B cell (primary cell): ENCODE data around the gene HNRNPAB. TPM values are rescaled to one million over a fixed set of nuclear protein-coding genes. Genes with fewer than 3 reads are reported as not detected.

ENCODE experiments used
- ATAC-seq: fragments of 200-7000 bp; cut with Tn5 transposase; one replicate; pipeline ENCODE4 v1.10.0; 2021; ENCODE audit warnings: low read depth, mild to moderate bottlenecking, moderate number of reproducible peaks, moderate library complexity
- CTCF ChIA-PET: fragments of 350-600 bp; sonication (Branson Sonifier 250); formaldehyde crosslinking; loops from one replicate; lab custom pipeline; 2021; ENCODE audit warnings: antibody characterized with exemption, inconsistent platforms; lab: Charles Lee
- POLR2A ChIA-PET: fragments of 350-600 bp; sonication (Branson Sonifier 250); formaldehyde crosslinking; loops from one replicate; lab custom pipeline; 2021; ENCODE audit warnings: antibody characterized with exemption; lab: Charles Lee
- DNase-seq: peaks from one replicate; pipeline ENCODE4 v3.0.0; 2013
- H2AFZ ChIP-seq: 2 replicates; pipeline ENCODE4 v1.6.1; 2012; ENCODE audit warnings: mild to moderate bottlenecking, low read depth, low read length; ENCODE audit not compliant: insufficient read depth, poor library complexity, severe bottlenecking
- H3K27ac ChIP-seq, 2 donors: 1 replicate in 1 of 2; 2 replicates in 1 of 2; pipeline ENCODE4 v1.5.1; 2012 to 2013; ENCODE audit warnings: low read length in 2 of 2, mild to moderate bottlenecking in 2 of 2, moderate library complexity in 1 of 2
- H3K27me3 ChIP-seq, 4 experiments: fragments of 200-600 bp in 1 of 4; sonication (generic) in 1 of 4; replicated peaks in 1 of 4; 1 replicate in 2 of 4; 2 replicates in 2 of 4; pipeline versions ENCODE4 v1.6.1 to v1.7.0; 2013 to 2016; ENCODE audit warnings: low read length in 3 of 4, mild to moderate bottlenecking in 2 of 4, mixed read lengths in 1 of 4, moderate library complexity in 1 of 4; ENCODE audit not compliant: insufficient read depth in 4 of 4, control insufficient read depth in 3 of 4; ENCODE audit errors: control extremely low read depth in 1 of 4
- H3K36me3 ChIP-seq, 2 experiments: replicated peaks in 1 of 2; 1 replicate in 1 of 2; 2 replicates in 1 of 2; pipeline versions ENCODE4 v1.6.1 to v1.7.1; 2013; ENCODE audit warnings: low read length in 1 of 2; ENCODE audit not compliant: insufficient read depth in 2 of 2, control insufficient read depth in 1 of 2; ENCODE audit errors: control extremely low read depth in 1 of 2, extremely low read depth in 1 of 2
- H3K4me1 ChIP-seq, 2 donors: fragments of 200-600 bp in 1 of 2; sonication (generic) in 1 of 2; 1 replicate in 1 of 2; 2 replicates in 1 of 2; pipeline versions ENCODE4 v1.5.1 to v1.6.1; 2013 to 2017; ENCODE audit warnings: low read length in 2 of 2; ENCODE audit not compliant: control insufficient read depth in 2 of 2, insufficient read depth in 2 of 2
- H3K4me2 ChIP-seq: replicated peaks from 2 replicates; pipeline ENCODE3; 2012; ENCODE audit warnings: mild to moderate bottlenecking, low read depth, low read length; ENCODE audit not compliant: poor library complexity, severe bottlenecking
- H3K4me3 ChIP-seq, 5 experiments: fragments of 200-600 bp in 1 of 5; sonication (generic) in 1 of 5; 1 replicate in 3 of 5; 2 replicates in 2 of 5; pipeline versions ENCODE4 v1.5.1 to v1.7.0; 2011 to 2016; ENCODE audit warnings: low read length in 4 of 5, mild to moderate bottlenecking in 4 of 5, low read depth in 2 of 5, control low read depth in 1 of 5, moderate library complexity in 1 of 5; ENCODE audit not compliant: insufficient read depth in 1 of 5; ENCODE audit errors: control extremely low read depth in 1 of 5, extremely low read depth in 1 of 5
- H3K79me2 ChIP-seq: fragments of 200-600 bp; sonication (generic); one replicate; pipeline ENCODE4 v1.6.0; 2016; ENCODE audit warnings: low read length; ENCODE audit not compliant: control insufficient read depth, insufficient read depth
- H3K9ac ChIP-seq: fragments of 200-600 bp; sonication (generic); 2 replicates; pipeline ENCODE4 v1.6.1; 2017; ENCODE audit warnings: mild to moderate bottlenecking, low read length, moderate library complexity
- H3K9me3 ChIP-seq, 3 donors: one replicate each; pipeline versions ENCODE4 v1.6.1 to v1.7.1; 2013; ENCODE audit warnings: low read length in 2 of 3; ENCODE audit not compliant: control insufficient read depth in 2 of 3, insufficient read depth in 1 of 3; ENCODE audit errors: control extremely low read depth in 1 of 3
- H4K20me1 ChIP-seq: 2 replicates; pipeline ENCODE4 v1.6.0; 2012; ENCODE audit warnings: mild to moderate bottlenecking, low read length; ENCODE audit not compliant: insufficient read depth, control insufficient read depth, poor library complexity, severe bottlenecking
- H3K27ac Mint-ChIP-seq: one replicate; pipeline ENCODE4 v1.8.0; 2021; ENCODE audit warnings: mixed read lengths
- H3K27me3 Mint-ChIP-seq: one replicate; pipeline ENCODE4 v1.8.0; 2021; ENCODE audit warnings: mixed read lengths
- H3K4me1 Mint-ChIP-seq: one replicate; pipeline ENCODE4 v1.8.0; 2021; ENCODE audit warnings: mixed read lengths
- H3K4me3 Mint-ChIP-seq: one replicate; pipeline ENCODE4 v1.8.0; 2021; ENCODE audit warnings: mixed read lengths
- H3K9me3 Mint-ChIP-seq: one replicate; pipeline ENCODE4 v1.8.0; 2022; ENCODE audit warnings: mixed read lengths; ENCODE audit not compliant: insufficient read depth
- EZH2 ChIP-seq: IDR thresholded peaks from 2 replicates; pipeline ENCODE4 v1.6.1; 2012; ENCODE audit warnings: borderline replicate concordance, low read depth, mild to moderate bottlenecking, moderate library complexity, low read length; ENCODE audit not compliant: insufficient read depth, poor library complexity, severe bottlenecking
- WGBS: methylation state at CpG from one replicate; pipeline ENCODE4 v1.1.5; 2013; ENCODE audit warnings: missing lambda C conversion rate; ENCODE audit not compliant: insufficient coverage; 5-methylcytosine and 5-hydroxymethylcytosine counted together
- intact Hi-C: fragments of 100-400 bp; cut with micrococcal nuclease; formaldehyde crosslinking; loops from one replicate; pipeline ENCODE4 v1.10.0; 2022
- polyA plus RNA-seq: library from polyadenylated mRNA; depleted of rRNA; stranded (reverse); fragments of >200 nt; gene quantifications from 2 replicates; pipeline ENCODE4 v1.2.3, GENCODE V29; 2012
- total RNA-seq, 2 donors: library from RNA; stranded (reverse); fragments of 120-200 nt in 1 of 2; gene quantifications; 1 replicate in 1 of 2; 2 replicates in 1 of 2; pipeline versions ENCODE4 v1.2.3 to v1.2.4, GENCODE V29; 2013 to 2022
- TF ChIP-seq, protein P1 (sequence below): fragments of 200-600 bp; IDR thresholded peaks from one replicate; pipeline ENCODE4 v1.8.0; 2022; ENCODE audit warnings: antibody characterized with exemption, mild to moderate bottlenecking

Gene HNRNPAB
- total and polyA plus RNA-seq, 2 donors (not counting 1 experiment from before 2014, with no cell fraction given): 25.1 to 75.1 TPM

DNA sequence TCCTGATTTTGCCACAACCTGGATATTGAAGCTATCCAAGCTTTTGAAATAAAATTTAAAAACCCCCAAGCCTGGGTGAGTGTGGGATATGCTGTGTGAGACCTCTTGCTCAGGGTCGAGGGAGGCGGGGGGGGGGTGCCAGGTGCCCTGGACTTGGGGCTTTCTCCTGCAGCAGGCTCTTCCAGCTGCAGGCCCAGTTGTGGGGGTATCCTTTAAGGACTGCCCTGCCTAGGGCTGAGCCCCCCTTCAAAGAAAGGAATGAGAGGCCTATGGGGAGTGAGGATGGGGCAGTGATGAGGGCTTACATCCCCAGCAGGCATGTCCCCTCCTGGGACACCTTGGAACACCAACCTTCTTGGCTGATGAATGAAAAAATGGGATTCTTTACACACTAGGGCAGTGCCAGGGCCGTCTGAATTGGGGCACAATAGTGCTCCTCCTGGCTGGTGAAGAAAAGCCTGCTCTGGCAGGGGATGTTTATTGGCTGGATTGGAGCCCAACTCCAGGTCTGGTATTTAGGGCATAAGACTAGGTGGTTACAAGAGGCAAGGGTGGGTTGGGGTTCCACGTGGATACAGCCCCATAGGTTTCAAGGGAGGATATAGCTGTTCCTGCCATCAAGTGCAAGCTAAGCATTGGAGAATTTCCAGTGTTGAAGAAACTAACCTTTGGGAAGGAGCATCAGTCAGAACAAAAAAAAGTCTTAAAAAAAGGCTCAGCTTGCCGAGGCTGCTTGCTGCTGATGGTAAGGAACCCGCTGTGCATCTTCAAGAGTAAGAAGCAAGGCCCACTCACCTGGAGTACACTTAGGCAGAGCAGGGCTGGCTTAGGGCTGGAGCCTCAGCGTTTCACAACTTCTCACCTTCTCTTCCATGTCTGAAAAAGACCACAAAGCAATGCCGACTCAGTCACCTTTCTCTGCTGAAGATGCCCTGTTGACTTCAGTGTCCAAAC lies 7.0 kb downstream of the HNRNPAB start:
- Mint-ChIP-seq H3K27me3 (no peaks in the 10 kb centered on the region), H3K4me3 (no peak overlapping the region), H3K27ac (peak overlapping the region; percentile 59), H3K9me3 (no peaks in the 10 kb centered on the region), H3K4me1 (peaks cover 18% of the 10 kb centered on the region)
- ATAC-seq (no peak), DNase-seq (no peak)
- CTCF ChIA-PET: no interaction called here
- Histone ChIP-seq H3K9ac (no peak overlapping the region), H3K4me2 (no peak overlapping the region), H3K27ac (no peak overlapping the region), H4K20me1 (peaks cover 65% of the 10 kb centered on the region), H2AFZ (no peak overlapping the region), H3K4me1 (peaks cover 6 to 11% of the 10 kb centered on the region in 2 donors), H3K36me3 (peaks cover 0 to 92% of the 10 kb centered on the region in 2 experiments), H3K9me3 (no peaks in the 10 kb centered on the region), H3K79me2 (peaks cover 20% of the 10 kb centered on the region), H3K27me3 (no peaks in the 10 kb centered on the region), H3K4me3 (no peak overlapping the region)
- POLR2A ChIA-PET: interaction anchor here (0.6 kb wide), 1 partner anchor 352 kb away, joined by 13 read pairs; no protein-coding TSS in a partner anchor
- TF ChIP-seq, protein P1, sequence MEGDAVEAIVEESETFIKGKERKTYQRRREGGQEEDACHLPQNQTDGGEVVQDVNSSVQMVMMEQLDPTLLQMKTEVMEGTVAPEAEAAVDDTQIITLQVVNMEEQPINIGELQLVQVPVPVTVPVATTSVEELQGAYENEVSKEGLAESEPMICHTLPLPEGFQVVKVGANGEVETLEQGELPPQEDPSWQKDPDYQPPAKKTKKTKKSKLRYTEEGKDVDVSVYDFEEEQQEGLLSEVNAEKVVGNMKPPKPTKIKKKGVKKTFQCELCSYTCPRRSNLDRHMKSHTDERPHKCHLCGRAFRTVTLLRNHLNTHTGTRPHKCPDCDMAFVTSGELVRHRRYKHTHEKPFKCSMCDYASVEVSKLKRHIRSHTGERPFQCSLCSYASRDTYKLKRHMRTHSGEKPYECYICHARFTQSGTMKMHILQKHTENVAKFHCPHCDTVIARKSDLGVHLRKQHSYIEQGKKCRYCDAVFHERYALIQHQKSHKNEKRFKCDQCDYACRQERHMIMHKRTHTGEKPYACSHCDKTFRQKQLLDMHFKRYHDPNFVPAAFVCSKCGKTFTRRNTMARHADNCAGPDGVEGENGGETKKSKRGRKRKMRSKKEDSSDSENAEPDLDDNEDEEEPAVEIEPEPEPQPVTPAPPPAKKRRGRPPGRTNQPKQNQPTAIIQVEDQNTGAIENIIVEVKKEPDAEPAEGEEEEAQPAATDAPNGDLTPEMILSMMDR: no peak
- TF ChIP-seq EZH2: no peak
- intact Hi-C loops: no loop called here
- 82% methylated on average over 8 of the region's 8 CpGs for WGBS
